DMS79 (cell line): Measurements from ENCODE around the gene ANKS1A.
"Not testable (repeated sequence)": the region's sequence is repeated elsewhere in the genome, so short reads cannot be mapped to it uniquely, and the experiment has no call there.

ENCODE experiments used
- DNase-seq: peaks from one replicate; lab custom pipeline; 2025; lab: John Stamatoyannopoulos, UW

Gene ANKS1A

GRCh38 chr6:34992376-34992775 lies 103.3 kb downstream of the ANKS1A start:
- peak; percentile 91 for DNase-seq

- DNase-seq = no peak
Measured at GRCh38 chr6:34993213-34993612, 104.2 kb downstream of the ANKS1A start.

GRCh38 chr6:34994693-34995092 lies 105.6 kb downstream of the ANKS1A start:
- no peak for DNase-seq

- DNase-seq = not testable (repeated sequence)
Measured at GRCh38 chr6:34998417-34998816, 109.4 kb downstream of the ANKS1A start.

GRCh38 chr6:34999153-34999552 lies 110.1 kb downstream of the ANKS1A start:
- DNase-seq = not testable (repeated sequence)

- not testable (repeated sequence) for DNase-seq
Measured at GRCh38 chr6:34999962-35000361, 110.9 kb downstream of the ANKS1A start.

GRCh38 chr6:35001349-35001748 lies 112.3 kb downstream of the ANKS1A start:
- not testable (repeated sequence) for DNase-seq

GRCh38 chr6:35003886-35004530 lies 115.0 kb downstream of the ANKS1A start:
- DNase-seq = not testable (repeated sequence)

GRCh38 chr6:35007016-35007415 lies 118.0 kb downstream of the ANKS1A start:
- DNase-seq = no peak

GRCh38 chr6:35008858-35009257 lies 119.8 kb downstream of the ANKS1A start:
- DNase-seq = no peak

GRCh38 chr6:35011096-35012041 lies 122.3 kb downstream of the ANKS1A start:
- DNase-seq = peak; percentile 80

GRCh38 chr6:35013701-35014100 lies 124.6 kb downstream of the ANKS1A start:
- DNase-seq = no peak

- DNase-seq = no peak
Measured at GRCh38 chr6:35014341-35014740, 125.3 kb downstream of the ANKS1A start.

GRCh38 chr6:35014786-35015185 lies 125.7 kb downstream of the ANKS1A start:
- no peak for DNase-seq

GRCh38 chr6:35015476-35015875 lies 126.4 kb downstream of the ANKS1A start:
- DNase-seq = no peak

GRCh38 chr6:35015996-35016395 lies 126.9 kb downstream of the ANKS1A start:
- no peak for DNase-seq

GRCh38 chr6:35016502-35017321 lies 127.7 kb downstream of the ANKS1A start:
- no peak for DNase-seq

- DNase-seq = no peak
Measured at GRCh38 chr6:35017411-35018181, 128.5 kb downstream of the ANKS1A start.

- no peak for DNase-seq
Measured at GRCh38 chr6:35018182-35018519, 129.1 kb downstream of the ANKS1A start.

- no peak for DNase-seq
Measured at GRCh38 chr6:35018746-35019145, 129.7 kb downstream of the ANKS1A start.

- no peak for DNase-seq
Measured at GRCh38 chr6:35019171-35019570, 130.1 kb downstream of the ANKS1A start.

GRCh38 chr6:35019831-35020230 lies 130.8 kb downstream of the ANKS1A start:
- DNase-seq = no peak
